ENCODE data around the gene RPA3. TPM values are rescaled to one million over a fixed set of nuclear protein-coding genes. Genes with fewer than 3 reads are reported as not detected.

RPA3 gene
- total and polyA plus RNA-seq, 9 of the 15 experiments (the other 6 are each of a cell fraction or from before 2014, with no cell fraction given) = 68.5 to 265 (median 125) TPM

GRCh38 chr7:7641129-7641663 lies 77.2 kb downstream of the RPA3 start (continued):
- TF ChIP-seq ZNF512 (tag; IDR thresholded peaks at IDR 0.05) (no peak), ZBTB5 (IDR thresholded peaks at IDR 0.05) (no peak), HDAC6 (IDR thresholded peaks at IDR 0.05; ENCODE audit: low read depth, low read length) (no peak), RAD51 (IDR thresholded peaks at IDR 0.05; ENCODE audit: borderline replicate concordance, low read depth) (no peak), TFAP4 (CRISPR knock-in tag; IDR thresholded peaks at IDR 0.05; ENCODE audit: borderline replicate concordance) (peak; percentile 4; the same call in 1 of the 2 replicates), ETV6 (IDR thresholded peaks at IDR 0.05; ENCODE audit: borderline replicate concordance in 1 of 2, low read depth in 2 of 2, low read length in 1 of 2) (no peak), ETV6 (CRISPR knock-in tag; IDR thresholded peaks at IDR 0.05; ENCODE audit: borderline replicate concordance) (no peak), ZNF436 (CRISPR knock-in tag; IDR thresholded peaks at IDR 0.05) (no peak), COPS2 (conservative IDR thresholded peaks at IDR 0.05) (no peak), NR2C2 (CRISPR knock-in tag; IDR thresholded peaks at IDR 0.05) (no peak), NR2C2 (tag; IDR thresholded peaks at IDR 0.05) (peak; percentile 84), GTF2F1 (IDR thresholded peaks at IDR 0.05; ENCODE audit: low read depth, low read length) (no peak), TCF7 (IDR thresholded peaks at IDR 0.05; ENCODE audit: borderline replicate concordance) (peak; percentile 29; the same call in 1 of the 2 replicates), C11orf30 (IDR thresholded peaks at IDR 0.05; ENCODE audit: low read depth) (no peak), ZNF12 (CRISPR knock-in tag; IDR thresholded peaks at IDR 0.05) (0 out of 2 replicates have a peak, but pooled peaks have one; percentile 12), ZNF584 (CRISPR knock-in tag; IDR thresholded peaks at IDR 0.05; ENCODE audit: low read depth) (0 out of 2 replicates have a peak, but pooled peaks have one; percentile 33), SIN3A (IDR thresholded peaks at IDR 0.05; ENCODE audit: borderline replicate concordance in 2 of 2, control insufficient read depth in 1 of 2, low read depth in 2 of 2, low read length in 2 of 2) (peak in 1 of 2 experiments; percentile 18; a peak in 1 of 4 replicates), ZBTB8A (IDR thresholded peaks at IDR 0.05; ENCODE audit: partially characterized antibody) (no peak), E2F6 (IDR thresholded peaks at IDR 0.05; ENCODE audit: borderline replicate concordance in 1 of 2, extremely low read depth in 1 of 2, insufficient read depth in 1 of 2, insufficient read length in 1 of 2, low read depth in 1 of 2, low read length in 1 of 2, poor library complexity in 1 of 2, severe bottlenecking in 1 of 2) (no peak)
- TF ChIP-seq, protein P1, sequence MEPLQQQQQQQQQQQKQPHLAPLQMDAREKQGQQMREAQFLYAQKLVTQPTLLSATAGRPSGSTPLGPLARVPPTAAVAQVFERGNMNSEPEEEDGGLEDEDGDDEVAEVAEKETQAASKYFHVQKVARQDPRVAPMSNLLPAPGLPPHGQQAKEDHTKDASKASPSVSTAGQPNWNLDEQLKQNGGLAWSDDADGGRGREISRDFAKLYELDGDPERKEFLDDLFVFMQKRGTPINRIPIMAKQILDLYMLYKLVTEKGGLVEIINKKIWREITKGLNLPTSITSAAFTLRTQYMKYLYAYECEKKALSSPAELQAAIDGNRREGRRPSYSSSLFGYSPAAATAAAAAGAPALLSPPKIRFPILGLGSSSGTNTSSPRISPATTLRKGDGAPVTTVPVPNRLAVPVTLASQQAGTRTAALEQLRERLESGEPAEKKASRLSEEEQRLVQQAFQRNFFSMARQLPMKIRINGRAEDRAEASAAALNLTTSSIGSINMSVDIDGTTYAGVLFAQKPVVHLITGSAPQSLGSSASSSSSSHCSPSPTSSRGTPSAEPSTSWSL (CRISPR knock-in tag; IDR thresholded peaks at IDR 0.05; ENCODE audit: borderline replicate concordance) = 0 out of 2 replicates have a peak, but pooled peaks have one; percentile 59
